Cardiac fibroblast (primary cell): ENCODE results near the gene HSPB9.

Source experiments
- DNase-seq, 2 donors: peaks; one replicate each; pipeline versions ENCODE4 v3.0.0 to v3.0.0-alpha.2; 2010; ENCODE audit warnings: low read depth in 2 of 2
- H3K4me3 ChIP-seq, 2 donors: replicated peaks in 1 of 2; 1 replicate in 1 of 2; 2 replicates in 1 of 2; pipeline ENCODE4 v1.5.1; 2011; ENCODE audit warnings: low read depth in 2 of 2, low read length in 2 of 2, mild to moderate bottlenecking in 2 of 2, moderate library complexity in 1 of 2
- TF ChIP-seq, protein P1 (sequence below): IDR thresholded peaks from one replicate; pipeline ENCODE4 v1.5.1; 2011; ENCODE audit warnings: low read depth, mild to moderate bottlenecking, low read length, inconsistent platforms

Gene HSPB9

DNA sequence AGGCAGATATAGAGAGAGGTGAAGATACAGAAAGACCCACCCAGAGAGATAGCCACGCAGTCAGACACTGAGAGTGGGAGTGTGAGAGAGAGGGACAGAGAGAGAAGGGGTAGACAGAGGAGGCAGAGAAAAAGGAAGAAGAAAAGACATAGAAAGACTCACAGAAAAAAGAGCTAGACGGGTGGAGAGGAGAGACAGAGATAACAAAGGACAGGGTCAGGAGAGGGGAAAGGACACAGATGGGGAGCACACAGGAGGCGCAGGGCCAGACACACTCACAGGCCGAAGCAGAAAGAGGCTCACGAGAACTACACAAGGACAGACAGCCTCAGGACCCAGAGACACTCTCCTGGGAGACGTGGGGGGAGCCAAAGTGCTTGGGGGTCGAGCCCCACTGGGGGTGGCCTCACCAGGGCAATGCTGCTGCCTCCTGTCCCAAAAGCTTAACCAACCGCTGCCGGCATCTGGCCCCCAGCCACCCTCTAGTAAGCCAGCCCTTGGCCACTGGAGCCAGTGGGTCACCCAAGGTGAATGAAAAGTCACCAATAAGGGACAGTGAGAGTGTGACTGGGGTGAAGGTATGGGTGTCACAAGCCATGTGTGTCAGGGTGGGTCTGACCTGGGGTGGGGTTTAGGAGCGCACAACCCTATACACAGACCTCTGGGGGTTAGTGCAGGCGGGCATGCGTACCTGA lies 28.1 kb upstream of the HSPB9 start:
- no peak for DNase-seq
- TF ChIP-seq, protein P1, sequence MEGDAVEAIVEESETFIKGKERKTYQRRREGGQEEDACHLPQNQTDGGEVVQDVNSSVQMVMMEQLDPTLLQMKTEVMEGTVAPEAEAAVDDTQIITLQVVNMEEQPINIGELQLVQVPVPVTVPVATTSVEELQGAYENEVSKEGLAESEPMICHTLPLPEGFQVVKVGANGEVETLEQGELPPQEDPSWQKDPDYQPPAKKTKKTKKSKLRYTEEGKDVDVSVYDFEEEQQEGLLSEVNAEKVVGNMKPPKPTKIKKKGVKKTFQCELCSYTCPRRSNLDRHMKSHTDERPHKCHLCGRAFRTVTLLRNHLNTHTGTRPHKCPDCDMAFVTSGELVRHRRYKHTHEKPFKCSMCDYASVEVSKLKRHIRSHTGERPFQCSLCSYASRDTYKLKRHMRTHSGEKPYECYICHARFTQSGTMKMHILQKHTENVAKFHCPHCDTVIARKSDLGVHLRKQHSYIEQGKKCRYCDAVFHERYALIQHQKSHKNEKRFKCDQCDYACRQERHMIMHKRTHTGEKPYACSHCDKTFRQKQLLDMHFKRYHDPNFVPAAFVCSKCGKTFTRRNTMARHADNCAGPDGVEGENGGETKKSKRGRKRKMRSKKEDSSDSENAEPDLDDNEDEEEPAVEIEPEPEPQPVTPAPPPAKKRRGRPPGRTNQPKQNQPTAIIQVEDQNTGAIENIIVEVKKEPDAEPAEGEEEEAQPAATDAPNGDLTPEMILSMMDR, result no peak

DNA sequence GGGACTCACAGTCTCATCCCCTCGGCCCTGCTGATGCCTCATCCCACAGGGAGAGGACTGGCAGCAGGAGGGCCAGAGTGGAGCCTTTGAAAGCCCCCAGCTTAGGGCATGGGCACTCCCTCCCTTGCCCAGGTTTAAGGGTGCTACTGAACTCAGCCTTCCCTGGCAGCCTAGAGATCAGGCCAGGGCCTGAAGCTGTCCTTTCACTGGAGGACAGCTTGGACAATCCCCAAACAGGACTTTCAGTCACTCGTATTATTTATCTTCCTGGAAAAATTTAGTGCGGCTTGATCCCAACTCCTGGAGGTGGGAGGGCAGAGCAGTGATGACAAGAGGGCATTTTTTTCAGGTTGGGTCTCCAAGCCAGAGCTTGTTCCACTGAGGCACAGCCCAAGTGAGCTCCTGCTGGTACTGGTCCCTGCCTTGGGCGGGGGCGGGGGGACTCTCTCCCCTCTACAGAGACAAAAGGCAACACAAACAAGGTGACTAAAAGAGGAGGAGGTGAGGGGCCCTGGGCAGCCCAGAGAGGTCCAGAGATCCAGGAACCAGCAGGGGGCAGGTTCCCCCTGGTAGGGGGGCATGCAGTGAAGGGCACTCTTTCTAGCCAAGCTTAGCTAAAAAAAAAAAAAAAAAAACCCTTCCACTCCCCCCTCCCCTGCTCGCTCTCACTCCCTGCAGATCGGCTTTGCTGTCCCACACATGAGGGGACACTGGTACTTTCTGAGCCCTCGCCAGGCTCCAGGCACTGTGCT lies 26.1 kb upstream of the HSPB9 start:
- DNase-seq, result no peak

More for the DNA sequence above, 28.1 kb upstream of the HSPB9 start:
- H3K4me3 ChIP-seq, result no peak overlapping the region

DNA sequence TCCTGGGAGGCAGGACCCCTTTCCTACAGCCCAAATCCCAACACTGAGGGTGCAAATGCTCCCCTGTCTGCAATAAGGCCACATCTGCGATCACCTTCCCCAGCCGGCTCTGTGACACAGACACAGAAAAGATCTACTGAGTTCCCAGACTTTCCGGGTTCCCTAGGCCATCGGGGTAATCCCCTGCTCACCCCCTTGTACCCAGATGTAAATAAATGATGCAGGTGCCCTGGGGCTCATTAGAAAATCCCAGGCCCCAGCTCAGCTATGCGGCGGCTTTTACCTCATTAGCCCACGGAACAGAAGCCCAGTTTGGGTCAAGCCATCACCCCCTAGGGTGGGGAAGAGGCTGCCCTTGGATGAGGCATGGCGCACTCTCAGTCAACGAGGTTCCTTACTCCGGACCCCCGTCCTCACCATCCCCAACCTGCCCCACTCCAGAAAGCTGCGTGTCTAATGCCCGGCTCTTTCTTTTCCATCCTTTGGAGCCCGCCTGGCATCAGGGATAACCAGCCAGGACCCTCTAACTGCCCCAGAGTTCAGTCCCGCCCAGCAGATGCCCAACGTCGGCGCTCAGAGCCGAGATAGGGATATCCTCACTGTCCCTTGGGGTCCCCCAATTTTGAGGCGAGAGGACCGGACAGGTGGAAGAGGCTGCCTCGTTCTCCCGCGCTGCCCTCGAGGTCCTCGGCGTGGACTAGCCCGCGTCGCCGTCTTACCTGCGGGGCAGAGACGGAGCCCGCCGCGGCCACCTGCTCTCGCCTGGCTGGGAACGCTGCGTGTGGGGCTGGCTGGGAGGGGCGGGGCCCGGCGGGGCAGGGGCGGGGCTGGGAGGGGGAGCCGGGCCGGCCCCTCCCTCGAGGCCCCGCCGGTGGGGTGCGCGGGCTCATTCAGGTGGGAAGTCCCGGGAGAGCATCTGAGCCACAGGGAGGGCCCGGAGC lies 24.6 kb upstream of the HSPB9 start, which contains the start of gene ZNF385C:
Gene ZNF385C (minus strand): TSS at position 783 of the 941 bp plus-strand sequence. CDS start 35,417 bp downstream, outside the sequence.
- TF ChIP-seq, protein P1, result no peak
- no peak within 1 kb of the TSS for H3K4me3 ChIP-seq
- DNase-seq, result no peak

More for the DNA sequence above, 26.1 kb upstream of the HSPB9 start:
- TF ChIP-seq, protein P1, result no peak
- no peak overlapping the region for H3K4me3 ChIP-seq

DNA sequence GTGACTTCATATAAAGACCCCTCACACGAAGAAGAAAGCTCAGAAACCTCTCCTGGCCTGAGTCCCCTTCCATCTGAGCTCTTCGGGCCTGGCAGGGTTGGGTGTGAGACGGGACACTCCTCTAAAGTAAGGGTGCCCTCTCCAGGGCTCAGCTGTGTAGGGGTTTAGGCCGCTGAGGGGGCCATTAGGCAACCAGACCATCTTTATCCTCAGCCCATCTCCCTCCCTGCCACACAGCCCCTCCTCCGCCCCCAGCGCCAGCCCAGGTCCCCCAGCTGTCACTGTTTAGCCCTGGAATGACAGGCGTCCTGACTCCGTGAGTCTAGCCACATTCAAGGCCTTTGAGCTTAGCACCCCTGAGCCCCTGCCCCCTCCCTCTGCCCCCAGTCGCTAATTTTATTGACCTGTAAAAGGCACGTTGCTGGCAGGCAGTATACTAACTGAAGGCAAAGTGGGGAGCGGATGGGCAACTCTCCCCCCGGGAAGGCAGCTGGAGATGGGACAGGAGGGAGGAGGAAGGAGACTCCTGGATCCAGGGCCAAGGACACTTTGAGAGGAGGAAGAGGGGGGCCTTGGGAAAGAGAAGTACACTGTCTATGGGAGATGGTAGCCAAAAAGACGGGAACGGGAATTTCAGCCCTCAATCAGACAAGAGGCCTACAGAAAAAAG lies 23.7 kb upstream of the HSPB9 start:
- no peak for DNase-seq
- TF ChIP-seq, protein P1, result no peak
- no peak overlapping the region for H3K4me3 ChIP-seq

DNA sequence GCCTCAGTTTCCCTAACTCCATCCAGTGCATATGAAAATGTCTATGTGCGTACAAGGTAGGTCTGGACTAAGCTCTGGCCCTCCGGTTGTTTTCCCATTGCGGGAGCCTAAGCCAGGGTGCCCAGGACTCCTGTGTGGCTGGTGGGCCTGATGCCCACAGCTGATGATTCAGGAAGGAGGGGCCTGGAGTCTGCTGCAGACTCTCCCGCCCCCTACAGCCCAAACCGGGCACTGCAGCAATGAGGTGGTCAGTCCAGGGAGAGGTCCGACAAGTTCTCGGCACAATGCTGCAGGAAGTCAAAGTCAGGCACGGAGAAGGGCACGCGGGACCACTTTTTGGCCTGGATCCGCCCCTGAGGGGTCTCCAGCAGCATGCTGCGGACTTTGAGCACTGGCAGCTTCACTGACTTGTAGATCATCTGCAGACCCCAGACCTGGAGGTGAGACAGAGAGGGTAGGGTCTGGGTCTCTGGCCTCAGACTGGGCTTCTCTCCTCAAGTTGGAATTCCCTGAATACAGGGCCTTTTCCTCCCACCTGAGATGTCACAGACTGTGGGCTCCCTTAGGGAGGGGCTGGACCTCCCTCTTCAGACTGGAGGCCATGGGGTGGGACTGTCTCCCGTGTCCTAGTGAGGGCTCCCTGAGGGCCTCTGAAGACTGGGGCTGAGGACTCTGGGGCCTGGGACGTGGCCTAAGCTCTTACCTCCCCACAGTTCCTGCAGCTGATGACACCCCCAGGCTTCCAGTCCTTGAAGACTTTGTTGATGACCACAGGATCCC lies 20.9 kb upstream of the HSPB9 start:
- peak; percentile 79 for DNase-seq
- TF ChIP-seq, protein P1, result peak; percentile 98
- no peak overlapping the region for H3K4me3 ChIP-seq
